SK-N-MC (cell line): ENCODE data around the gene SLC16A12.

Source experiments
- EZH2 ChIP-seq: fragments of 200-600 bp; sonication (generic); IDR thresholded peaks from one replicate; pipeline ENCODE4 v1.6.1; 2017; ENCODE audit warnings: antibody characterized with exemption
- POLR2AphosphoS5 ChIP-seq: IDR thresholded peaks from 2 replicates; pipeline ENCODE4 v1.6.1; 2012; ENCODE audit warnings: mild to moderate bottlenecking, low read depth, low read length, borderline replicate concordance

DNA sequence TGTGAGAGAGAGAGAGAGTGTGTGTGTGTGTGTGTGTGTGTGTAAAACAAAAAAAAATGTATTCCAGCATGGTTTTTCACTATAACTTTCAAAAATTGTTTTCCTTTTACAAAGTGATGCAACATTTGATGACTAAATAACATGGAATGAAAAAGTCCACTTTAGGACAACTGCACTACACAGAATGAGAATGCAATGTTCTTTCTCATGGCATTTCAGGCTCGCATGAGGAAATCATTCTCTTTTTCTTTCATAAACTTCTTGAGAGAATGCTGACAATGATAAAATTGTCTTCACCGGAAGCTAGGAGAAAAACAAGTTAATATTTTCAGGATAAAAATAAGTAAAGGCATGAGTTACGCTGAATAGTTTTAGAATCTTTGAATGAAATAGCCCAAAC is 53.7 kb downstream of the SLC16A12 start:
- TF ChIP-seq EZH2 (no peak), POLR2AphosphoS5 (no peak)
